Stimulated activated CD8-positive, alpha-beta memory T cell treated with anti-CD3 and anti-CD28 coated beads, Interleukin-12 subunit alpha, Interleukin-12 subunit beta, amount 100 ng/mL, for 24 hours (primary cell): ENCODE measurements around the gene ACSF3.
"Not testable (repeated sequence)": the region's sequence is repeated elsewhere in the genome, so short reads cannot be mapped to it uniquely, and the experiment has no call there.

Experiments
- DNase-seq: peaks from one replicate; pipeline ENCODE4 v3.0.0-alpha.2; 2020; ENCODE audit errors: extremely low read depth

Gene ACSF3

DNA sequence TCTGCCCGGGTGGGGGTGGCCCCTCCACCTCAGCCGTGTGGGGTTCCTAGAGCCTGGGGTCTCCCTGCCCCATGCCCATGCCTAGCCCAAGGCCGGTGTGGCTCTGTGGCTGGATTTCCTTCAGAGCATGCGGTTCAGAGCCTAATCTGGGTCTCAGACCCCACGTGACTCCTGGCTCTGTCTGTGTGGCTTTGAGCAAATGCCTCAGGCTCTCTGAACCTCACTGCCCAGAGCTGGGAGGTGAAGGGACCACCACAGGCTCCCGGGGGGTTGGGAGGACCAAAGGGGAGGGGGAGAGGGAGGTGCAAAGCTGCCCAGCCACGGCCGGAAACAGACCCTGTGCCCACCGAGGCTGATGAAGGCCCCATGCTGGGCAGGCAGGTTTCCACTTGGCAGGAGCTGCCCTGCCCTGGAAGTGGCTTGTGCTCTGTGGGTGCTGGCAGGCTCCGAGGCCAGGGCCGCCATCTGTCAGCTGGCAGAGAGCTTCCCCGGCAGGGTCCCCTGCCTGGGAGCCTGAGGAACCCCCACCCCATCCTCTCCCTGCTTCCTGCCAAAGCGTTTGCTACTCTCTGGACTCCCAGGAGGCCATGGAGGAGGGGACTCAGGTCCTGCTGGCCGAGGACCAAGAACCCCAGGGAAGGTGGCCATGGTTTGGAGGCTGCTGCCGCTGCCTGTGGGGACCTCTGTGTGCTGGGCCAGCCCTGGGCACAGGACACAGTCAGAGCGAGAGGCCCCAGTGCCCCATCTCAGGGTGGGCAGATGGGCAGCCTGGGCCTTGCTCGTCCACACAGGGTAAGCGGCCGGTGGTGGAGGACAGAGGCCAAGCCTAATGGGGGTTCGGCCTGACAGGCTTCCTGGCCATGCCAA, 81.9 kb downstream of the ACSF3 start:
- no peak for DNase-seq

DNA sequence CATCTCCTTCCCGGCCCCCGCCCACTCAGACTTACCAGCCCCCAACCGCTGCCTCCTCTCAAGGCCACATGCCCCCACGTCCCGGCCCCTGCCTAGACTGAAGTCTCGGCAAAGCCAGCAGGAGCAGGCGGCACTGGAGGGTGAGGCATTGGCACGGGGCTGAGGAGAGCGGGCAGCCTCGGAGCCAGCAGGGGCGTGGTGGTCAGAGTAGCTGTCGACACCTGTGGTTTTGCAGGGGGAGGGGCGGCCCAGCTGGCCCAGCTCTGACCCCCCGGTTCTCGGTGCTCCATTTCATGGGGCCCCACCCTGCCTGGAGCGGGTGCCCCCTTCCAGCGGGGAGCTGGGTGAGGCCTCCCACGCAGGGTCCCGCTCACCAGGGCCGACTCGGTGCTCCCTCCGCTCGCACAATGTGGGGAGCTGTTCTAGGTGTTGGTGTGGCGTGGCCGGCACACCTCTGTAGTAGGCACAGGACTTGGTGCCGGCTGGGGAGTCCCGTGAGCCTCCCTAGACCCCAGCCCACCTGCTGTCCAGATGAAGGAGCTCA, 82.6 kb downstream of the ACSF3 start:
- no peak for DNase-seq

DNA sequence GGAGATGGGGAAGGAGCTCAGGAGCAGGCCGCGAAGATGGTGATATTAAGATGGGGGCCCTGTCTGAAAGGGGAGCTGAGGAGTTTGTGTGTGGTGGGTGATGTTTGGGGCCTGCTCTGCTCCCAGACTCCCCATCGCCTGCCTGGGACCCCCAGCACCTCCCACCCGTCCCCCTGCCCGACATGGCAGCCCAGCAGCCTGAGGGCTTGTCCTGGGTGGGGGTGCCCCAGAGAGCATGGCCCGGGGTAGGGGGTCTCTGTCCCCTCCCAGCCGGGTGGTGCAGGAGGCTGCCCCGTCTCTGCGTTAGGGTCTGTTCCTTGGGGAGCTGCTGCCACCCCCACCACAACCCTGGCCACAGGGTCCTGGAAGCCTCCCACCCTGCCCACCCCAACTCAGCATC, 83.1 kb downstream of the ACSF3 start:
- no peak for DNase-seq

DNA sequence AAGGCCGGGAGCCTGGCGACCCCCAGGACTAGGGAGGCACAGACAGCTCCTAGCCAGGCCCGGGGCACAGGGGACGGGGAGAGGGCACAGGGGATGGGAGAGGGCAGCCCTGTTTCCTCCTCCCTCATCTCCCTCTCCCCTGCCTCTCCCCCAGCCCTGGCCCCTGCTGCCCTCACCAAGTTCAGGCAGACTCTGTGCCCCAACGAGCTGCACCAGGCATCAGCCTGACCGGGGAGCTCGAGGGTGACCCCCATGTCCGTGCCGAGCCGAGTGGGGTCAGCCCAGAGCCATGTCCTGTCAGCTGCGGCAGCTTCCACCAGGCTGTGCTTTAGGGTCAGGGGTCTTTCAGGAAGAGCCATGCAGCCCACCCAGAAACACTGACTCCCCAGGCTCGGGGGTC, 83.8 kb downstream of the ACSF3 start:
- DNase-seq, result no peak

DNA sequence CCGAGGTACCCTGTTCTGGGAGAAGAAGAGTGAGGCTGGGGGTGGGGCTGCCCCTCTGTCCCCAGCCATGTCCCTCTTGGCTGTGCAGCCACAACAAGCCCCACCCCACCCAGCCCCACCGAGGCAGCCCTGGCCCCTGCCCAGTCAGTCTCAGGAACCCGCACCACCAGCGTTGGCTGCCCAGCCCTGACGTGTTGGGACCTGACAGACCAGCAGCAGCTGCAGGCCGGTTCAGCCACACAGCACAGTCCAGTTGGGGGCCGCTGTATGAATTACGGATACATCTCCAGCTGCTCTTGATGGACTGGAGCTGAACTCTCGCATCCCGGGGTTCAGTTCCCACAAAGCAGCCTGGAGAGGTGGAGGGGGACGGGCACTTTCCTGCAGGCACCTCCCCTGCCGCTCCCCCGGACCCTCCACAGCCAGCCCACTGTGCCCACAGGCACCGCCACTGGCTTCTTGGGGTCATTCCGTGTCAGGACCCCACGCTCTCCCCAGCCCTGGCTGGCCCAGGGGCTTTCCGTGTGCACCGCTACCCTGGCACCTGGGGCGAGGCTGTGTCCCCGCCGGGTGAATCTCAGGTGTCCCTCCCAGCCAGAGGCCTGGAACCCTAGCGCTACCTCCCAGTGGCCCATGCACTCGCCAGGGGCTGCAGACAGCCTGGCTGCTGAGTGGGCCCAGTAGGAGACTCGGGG, 84.9 kb downstream of the ACSF3 start:
- no peak for DNase-seq

DNA sequence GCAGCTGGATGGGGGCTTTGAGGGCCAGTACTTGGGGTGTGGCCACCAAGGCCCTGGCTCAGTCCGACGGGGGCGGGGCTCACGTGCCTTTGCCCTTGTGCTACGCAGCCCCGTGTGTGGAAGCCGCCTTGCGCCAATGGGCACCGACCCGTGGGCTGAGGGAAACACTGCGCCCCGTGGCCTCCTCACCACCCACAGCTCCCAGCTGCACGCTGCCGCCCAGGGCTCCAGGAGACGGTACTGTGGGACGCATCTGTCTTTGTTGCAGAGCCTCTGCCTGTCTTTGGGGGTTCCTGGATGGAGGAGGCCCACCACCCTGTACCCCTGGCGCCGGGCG, 85.5 kb downstream of the ACSF3 start:
- DNase-seq, result no peak

DNA sequence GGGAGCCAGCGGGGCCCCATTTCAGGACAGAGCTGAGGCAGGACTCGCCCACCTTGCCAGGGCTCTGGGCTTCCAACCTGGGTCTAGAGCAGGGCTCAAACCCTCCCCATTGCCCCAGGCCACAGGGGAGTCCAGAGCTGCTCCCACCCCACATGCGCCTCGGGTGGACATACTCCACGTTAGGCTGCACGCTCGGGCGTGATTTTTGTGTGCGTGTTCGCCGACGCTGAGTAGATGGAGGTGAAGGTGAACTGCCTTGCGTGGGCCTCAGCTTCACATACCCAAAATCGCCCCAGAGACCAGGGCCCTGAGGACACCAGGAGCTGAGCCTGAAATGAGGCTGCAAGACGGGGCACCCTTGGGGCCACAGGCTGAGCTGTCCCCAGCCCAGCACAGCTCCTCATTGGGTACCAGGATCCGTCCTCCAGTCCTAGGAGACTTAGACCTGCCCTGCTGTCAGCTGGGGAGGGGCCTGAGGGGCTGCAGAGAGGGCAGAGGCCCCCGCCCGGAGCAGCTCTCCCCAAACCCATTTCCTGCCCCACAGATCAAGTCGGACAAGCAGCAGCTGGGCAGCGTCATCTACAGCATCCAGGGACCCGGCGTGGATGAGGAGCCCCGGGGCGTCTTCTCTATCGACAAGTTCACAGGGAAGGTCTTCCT, 86.1 kb downstream of the ACSF3 start:
- no peak for DNase-seq

DNA sequence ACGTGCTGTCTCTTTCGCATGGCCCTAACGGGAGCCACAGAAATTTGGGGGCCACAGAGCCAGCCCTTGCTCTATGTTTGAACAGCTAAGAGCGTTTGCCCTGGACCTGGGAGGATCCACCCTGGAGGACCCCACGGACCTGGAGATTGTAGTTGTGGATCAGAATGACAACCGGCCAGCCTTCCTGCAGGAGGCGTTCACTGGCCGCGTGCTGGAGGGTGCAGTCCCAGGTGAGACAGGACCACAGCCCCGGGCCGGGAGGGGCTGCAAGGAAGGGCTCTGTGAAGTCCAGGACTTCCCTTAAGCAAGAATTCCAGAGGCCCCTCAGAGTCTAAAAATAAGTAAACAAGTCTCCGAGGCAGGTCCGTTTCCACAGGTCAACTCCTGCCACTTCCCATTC, 89.8 kb downstream of the ACSF3 start:
- DNase-seq, result no peak

DNA sequence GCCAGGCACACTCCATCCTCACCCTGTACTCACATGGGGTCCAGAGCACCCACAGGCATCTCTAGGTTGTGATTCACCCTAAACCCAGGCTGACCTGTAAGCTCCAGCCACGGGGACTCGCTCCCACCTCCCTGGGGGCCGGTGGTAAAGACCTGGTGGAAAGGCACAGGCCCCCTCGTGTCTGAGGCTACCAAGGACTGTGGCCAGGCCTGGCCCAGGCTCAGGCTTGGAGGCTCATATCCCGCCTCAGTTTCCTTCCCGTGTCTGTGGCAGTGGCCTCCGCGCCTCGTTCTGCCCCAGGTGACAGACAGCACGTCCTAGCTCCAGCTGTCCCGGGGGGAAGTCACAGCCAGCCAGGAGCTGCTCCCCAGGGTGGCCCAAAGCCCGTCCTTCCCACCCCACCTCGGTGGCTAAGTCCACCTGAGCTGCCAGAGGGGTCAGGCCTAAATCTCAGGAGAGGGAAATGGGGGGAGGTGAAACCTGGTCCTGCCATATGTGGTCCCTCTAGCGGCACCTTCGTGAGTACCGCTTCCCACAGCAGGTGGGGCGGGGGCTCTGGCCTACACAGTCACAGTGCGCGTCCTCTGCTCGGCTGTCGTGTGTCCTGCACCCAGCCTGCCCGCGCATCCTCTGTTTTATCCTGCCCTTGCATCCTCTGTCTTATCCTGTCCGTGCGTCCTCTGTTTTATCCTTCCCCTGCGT, 90.5 kb downstream of the ACSF3 start:
- no peak for DNase-seq

DNA sequence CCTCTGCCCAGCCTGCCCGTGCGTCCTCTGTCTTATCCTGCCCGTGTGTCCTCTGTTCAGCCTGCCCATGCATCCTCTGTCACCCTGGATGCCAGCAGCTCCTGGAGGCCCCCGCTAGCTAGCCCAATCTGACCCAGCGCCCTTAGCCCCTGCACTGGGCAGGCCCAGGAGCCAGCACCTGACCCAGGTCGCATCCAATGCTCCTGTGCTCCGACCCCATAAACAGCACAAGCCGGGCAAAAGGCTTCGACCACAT, 91.0 kb downstream of the ACSF3 start:
- no peak for DNase-seq

DNA sequence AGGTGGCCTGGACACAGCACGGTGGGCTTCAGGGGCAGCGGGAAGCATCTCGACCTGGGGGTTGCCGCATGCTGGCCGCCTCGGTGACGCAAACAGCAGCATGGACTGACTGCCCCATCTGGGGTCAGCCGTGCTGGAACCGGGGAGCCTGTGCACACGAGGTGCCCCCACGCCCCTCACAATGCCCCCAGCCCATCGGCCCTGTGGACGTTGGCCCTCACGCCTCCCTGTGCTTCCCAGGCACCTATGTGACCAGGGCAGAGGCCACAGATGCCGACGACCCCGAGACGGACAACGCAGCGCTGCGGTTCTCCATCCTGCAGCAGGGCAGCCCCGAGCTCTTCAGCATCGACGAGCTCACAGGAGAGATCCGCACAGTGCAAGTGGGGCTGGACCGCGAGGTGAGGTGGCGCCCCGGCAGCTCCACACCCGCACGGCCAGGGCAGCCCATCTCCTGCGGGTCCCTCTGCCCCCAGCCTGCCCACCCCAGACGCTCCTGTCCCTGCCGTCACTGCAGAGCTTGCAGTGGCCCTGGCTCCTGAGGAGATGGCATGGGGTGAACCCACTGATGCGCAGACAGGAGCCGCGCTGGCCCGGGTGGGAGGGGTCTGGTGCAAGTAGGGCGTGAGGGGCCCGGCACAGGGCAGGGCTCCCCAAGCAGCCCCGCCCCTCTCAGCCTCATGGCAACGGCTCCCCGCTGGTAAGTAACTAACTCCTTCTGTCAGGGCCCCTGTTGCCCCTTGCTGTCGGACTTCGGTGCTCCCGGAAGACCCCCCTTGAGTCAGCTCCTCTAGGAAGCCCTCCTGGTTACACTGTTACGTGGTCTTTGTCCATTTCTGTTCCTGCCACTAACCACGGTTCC, 91.5 kb downstream of the ACSF3 start:
- no peak for DNase-seq

DNA sequence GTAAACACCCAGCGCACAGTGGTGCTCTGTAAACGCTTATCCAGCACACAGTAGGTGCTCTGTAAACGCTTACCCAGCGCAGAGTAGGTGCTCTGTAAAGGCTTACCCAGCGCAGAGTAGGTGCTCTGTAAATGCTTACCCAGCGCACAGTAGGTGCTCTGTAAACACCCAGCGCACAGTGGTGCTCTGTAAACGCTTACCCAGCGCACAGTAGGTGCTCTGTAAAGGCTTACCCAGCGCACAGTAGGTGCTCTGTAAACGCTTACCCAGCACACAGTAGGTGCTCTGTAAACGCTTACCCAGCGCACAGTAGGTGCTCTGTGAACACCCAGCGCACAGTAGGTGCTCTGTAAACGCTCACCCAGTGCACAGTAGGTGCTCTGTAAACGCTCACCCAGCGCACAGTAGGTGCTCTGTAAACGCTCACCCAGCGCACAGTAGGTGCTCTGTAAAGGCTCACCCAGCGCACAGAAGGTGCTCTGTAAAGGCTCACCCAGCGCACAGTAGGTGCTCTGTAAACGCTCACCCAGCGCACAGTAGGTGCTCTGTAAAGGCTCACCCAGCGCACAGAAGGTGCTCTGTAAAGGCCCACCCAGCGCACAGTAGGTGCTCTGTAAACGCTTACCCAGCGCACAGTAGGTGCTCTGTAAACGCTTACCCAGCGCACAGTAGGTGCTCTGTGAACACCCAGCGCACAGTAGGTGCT, 92.4 kb downstream of the ACSF3 start:
- DNase-seq, result not testable (repeated sequence)

DNA sequence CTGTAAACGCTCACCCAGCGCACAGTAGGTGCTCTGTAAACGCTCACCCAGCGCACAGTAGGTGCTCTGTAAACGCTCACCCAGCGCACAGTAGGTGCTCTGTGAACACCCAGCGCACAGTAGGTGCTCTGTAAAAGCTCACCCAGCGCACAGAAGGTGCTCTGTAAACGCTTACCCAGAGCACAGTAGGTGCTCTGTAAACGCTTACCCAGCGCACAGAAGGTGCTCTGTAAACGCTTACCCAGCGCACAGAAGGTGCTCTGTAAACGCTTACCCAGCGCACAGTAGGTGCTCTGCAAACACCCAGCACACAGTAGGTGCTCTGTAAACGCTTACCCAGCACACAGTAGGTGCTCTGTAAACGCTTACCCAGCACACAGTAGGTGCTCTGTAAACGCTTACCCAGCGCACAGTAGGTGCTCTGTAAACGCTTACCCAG, 93.0 kb downstream of the ACSF3 start:
- DNase-seq, result not testable (repeated sequence)

DNA sequence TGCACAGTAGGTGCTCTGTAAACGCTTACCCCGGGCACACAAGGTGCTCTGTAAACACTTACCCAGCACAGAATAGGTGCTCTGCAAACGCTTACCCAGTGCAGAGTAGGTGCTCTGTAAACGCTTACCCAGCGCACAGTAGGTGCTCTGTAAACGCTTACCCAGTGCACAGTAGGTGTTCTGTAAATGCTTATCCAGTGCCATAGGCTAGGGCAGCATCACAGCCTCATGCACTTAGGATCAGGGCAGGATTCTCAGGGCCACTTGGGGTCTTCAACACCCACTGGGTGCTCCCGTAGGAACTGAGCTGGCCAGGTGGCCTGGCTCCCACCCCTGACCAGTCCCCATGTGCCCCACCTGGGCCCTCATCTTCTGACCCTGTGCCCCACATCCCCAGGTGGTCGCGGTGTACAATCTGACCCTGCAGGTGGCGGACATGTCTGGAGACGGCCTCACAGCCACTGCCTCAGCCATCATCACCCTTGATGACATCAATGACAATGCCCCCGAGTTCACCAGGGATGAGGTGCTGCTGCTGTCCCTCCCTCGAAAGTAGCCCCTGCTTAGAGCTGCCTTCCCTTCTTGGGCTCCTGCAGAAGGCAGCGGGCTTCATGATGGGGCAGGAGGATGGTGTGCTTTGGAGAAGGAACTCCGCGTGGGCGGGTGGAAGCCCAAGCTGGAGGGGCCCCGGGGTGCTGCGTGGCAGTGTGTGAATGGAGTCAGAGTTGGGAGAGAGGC, 93.5 kb downstream of the ACSF3 start:
- DNase-seq, result no peak

DNA sequence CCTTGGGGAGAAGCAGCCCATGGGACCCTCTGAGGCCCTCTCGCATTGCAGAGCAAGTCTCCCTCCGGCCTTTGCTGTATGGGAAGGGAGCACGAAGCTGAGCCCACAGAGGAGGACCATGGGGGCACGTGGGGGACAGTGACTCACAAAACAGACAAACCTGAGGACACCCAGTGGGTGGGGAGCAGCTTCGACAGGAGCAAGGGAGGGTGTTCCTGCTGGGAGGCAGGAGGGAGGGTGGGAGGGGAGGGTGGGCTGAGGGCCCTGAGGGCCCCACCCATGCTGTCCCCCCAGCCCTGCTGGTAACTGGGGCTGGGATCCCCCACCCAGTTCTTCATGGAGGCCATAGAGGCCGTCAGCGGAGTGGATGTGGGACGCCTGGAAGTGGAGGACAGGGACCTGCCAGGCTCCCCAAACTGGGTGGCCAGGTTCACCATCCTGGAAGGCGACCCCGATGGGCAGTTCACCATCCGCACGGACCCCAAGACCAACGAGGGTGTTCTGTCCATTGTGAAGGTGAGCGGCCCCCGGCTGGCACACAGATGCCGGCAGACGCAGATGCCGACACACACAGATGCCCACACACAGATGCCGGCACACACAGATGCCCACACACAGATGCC, 94.2 kb downstream of the ACSF3 start:
- no peak for DNase-seq

DNA sequence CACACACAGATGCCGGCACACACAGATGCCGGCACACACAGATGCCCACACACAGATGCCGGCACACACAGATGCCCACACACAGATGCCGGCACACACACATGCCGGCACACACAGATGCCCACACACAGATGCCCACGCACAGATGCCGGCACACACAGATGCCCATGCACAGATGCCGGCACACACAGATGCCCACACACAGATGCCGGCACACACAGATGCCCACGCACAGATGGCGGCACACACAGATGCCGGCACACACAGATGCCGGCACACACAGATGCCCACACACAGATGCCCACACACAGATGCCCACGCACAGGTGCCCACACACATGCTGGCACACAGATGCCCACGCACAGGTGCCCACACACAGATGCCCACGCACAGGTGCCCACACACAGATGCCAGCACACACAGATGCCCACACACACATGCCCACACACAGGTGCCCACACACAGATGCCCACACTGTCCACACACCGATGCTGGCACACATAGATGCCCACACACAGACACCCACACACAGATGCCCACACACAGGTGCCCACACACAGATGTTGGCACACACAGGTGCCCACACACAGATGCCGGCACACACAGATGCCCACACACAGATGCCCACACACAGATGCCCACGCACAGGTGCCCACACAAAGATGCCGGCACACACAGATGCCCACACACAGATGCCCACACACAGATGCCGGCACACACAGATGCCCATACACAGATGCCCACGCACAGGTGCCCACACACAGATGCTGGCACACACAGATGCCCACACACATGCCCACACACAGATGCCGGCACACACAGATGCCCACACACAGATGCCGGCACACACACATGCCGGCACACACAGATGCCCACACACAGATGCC, 95.1 kb downstream of the ACSF3 start:
- DNase-seq, result not testable (repeated sequence)

DNA sequence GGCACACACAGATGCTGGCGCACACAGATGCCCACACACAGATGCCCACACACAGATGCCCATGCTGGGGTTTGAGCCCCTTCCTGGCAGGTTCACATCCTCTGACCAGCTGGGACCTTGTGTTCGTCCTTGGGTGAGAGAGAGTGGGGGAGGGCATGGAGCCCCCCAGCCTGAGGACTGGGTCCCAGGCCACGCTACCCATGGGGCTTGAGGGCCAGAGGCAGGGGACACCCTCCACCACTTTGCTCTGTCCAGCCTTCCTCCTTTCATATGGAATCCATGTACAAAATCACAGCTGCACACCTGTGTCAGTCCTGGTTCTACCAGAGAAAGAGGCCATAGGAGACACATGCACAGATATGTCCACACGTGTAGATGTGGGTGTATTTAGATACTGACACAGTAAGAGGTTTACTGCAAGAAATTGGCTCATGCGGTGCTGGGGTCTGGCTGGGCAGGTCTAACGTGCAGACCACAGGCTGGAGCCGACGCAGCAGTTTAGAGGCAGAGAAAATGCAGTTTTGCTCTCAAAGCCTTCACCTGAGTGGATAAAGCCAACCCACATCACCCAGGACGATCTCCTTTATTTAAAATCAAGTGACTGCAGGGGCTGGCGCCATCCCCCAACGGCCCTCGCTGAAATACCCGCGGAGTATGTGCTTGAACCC, 95.8 kb downstream of the ACSF3 start:
- no peak for DNase-seq
